ENCODE data around the gene RYR2. TPM values are rescaled to one million over a fixed set of nuclear protein-coding genes. Genes with fewer than 3 reads are reported as not detected.

Gene RYR2
- total and polyA plus RNA-seq, 2 of the 8 experiments (the other 6 are each of a cell fraction or from before 2014, with no cell fraction given), result 1.3 to 4.4 TPM

DNA sequence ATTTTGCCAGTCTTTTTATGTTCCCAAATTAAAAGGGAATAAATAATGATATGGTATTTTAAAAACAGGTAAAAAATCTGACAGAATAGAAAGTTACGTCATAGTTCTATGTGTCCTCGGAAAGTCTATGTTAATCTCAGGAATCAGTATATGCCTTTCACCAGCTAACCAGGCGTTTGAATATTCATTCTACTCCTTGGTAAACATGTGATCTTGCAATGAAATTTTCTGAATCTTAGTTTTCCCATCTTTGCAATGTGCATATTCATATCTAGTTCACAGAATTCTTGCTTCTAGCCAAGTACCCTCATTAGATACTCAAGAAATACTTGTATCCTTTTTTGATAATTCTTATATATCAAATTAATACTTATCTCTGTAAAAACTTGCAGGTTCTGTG, 669.3 kb downstream of the RYR2 start:
- no peak overlapping the region for H3K27ac ChIP-seq (ENCODE audit: low read depth, low read length)
- WGBS, 2 experiments (ENCODE audit: extremely low coverage in 1 of 2, insufficient coverage in 1 of 2, insufficient read length in 1 of 2, insufficient replicate concordance in 2 of 2, low coverage in 1 of 2, low lambda C conversion rate in 2 of 2, missing lambda C conversion rate in 1 of 2), result 92% methylated on average over 3 of the region's 3 CpGs; no CpG with 5 or more reads in 1 of the 2 experiments
- H3K4me2 ChIP-seq (ENCODE audit: insufficient read depth in 1 of 2, low read depth in 2 of 2, low read length in 2 of 2), result no peak overlapping the region
- DNase-seq (ENCODE audit: low read depth in 1 of 2, low spot score in 2 of 2) (no peak), FAIRE-seq (no peak)
- no peak overlapping the region for H2BK15ac ChIP-seq (ENCODE audit: low read length)
- no peaks in the 10 kb centered on the region for H3K27me3 ChIP-seq (replicated peaks in 1 of 4; ENCODE audit: control insufficient read depth in 3 of 4, extremely low read depth in 1 of 4, insufficient read depth in 3 of 4, low read length in 3 of 4)
- H2AFZ ChIP-seq (ENCODE audit: low read length), result no peak overlapping the region
- no peak overlapping the region for H2AK5ac ChIP-seq (ENCODE audit: low read depth, low read length)
- no peak overlapping the region for H4K5ac ChIP-seq (ENCODE audit: insufficient read length, low read depth, low read length)
- no peaks in the 10 kb centered on the region for H3K79me2 ChIP-seq (ENCODE audit: control insufficient read depth in 1 of 2, insufficient read depth in 2 of 2, low read length in 2 of 2)
- H3K36me3 ChIP-seq (ENCODE audit: control insufficient read depth in 2 of 4, insufficient read depth in 4 of 4, low read length in 3 of 4), result no peaks in the 10 kb centered on the region
- no peaks in the 10 kb centered on the region for H4K20me1 ChIP-seq (replicated peaks in 1 of 2; ENCODE audit: control insufficient read depth in 1 of 2, insufficient read depth in 2 of 2, low read length in 2 of 2)
- no peaks in the 10 kb centered on the region for H3K4me1 ChIP-seq (replicated peaks in 1 of 4; ENCODE audit: control insufficient read depth in 3 of 4, insufficient read depth in 4 of 4, low read length in 3 of 4)
- no peak overlapping the region for H2BK120ac ChIP-seq (replicated peaks; ENCODE audit: low read depth, low read length)
- H3K18ac ChIP-seq (ENCODE audit: extremely low read depth, low read length), result no peak overlapping the region
- TF ChIP-seq GTF2F1 (IDR thresholded peaks at IDR 0.05; ENCODE audit: borderline replicate concordance, low read depth, low read length), result no peak
- no peak for TF ChIP-seq JUN (IDR thresholded peaks at IDR 0.05; ENCODE audit: low read depth, low read length)
- TF ChIP-seq EZH2 (IDR thresholded peaks at IDR 0.05; ENCODE audit: low read depth, low read length, severe bottlenecking), result no peak
- TF ChIP-seq CHD1 (IDR thresholded peaks at IDR 0.05; ENCODE audit: low read depth, low read length), result no peak
- no peak for TF ChIP-seq POLR2AphosphoS5 (IDR thresholded peaks at IDR 0.05; ENCODE audit: low read depth, low read length)
- no peak for TF ChIP-seq CBX5 (IDR thresholded peaks at IDR 0.05; ENCODE audit: low read depth, low read length)
- no peak for TF ChIP-seq SUZ12 (IDR thresholded peaks at IDR 0.05; ENCODE audit: low read length)
- no peak for TF ChIP-seq ATF2 (IDR thresholded peaks at IDR 0.05; ENCODE audit: low read length)
- no peak for TF ChIP-seq SRF (IDR thresholded peaks at IDR 0.05; ENCODE audit: low read depth, low read length)
- TF ChIP-seq TAF7 (optimal IDR thresholded peaks at IDR 0.05; ENCODE audit: borderline replicate concordance, low read depth, low read length), result no peak
- no peak for TF ChIP-seq NRF1 (IDR thresholded peaks at IDR 0.05; ENCODE audit: low read depth, low read length)
- no peak for TF ChIP-seq POU5F1 (IDR thresholded peaks at IDR 0.05; ENCODE audit: low read depth, low read length)
- H4K8ac ChIP-seq (ENCODE audit: extremely low read depth, insufficient read depth, low read length), result no peak overlapping the region
- no peak overlapping the region for H4K91ac ChIP-seq (replicated peaks; ENCODE audit: insufficient read length, low read length)
- ChIA-PET CTCF (ENCODE audit: partially characterized antibody) (interaction anchor here (1.8 kb wide), 1 partner anchor 9 kb away, joined by 3 read pairs; no protein-coding TSS in a partner anchor), POLR2A (ENCODE audit: partially characterized antibody) (no interaction called here)
- no peak overlapping the region for H3K9ac ChIP-seq (replicated peaks in 1 of 4; ENCODE audit: extremely low read depth in 1 of 4, low read depth in 3 of 4, low read length in 3 of 4)
- H3K79me1 ChIP-seq (ENCODE audit: low read depth, low read length), result no peaks in the 10 kb centered on the region
- no peak overlapping the region for H3K4ac ChIP-seq (replicated peaks; ENCODE audit: insufficient read length, low read depth, low read length)
- no peaks in the 10 kb centered on the region for H3K23me2 ChIP-seq (ENCODE audit: low read depth, low read length)
- no peak overlapping the region for H2BK12ac ChIP-seq (ENCODE audit: low read depth, low read length)
- no peak overlapping the region for H3K14ac ChIP-seq (ENCODE audit: insufficient read length)
- no peak overlapping the region for H3K56ac ChIP-seq (replicated peaks; ENCODE audit: insufficient read length, low read depth, low read length)
- H3K9me3 ChIP-seq (ENCODE audit: insufficient read depth in 2 of 2, low read depth in 1 of 2, low read length in 1 of 2), result no peaks in the 10 kb centered on the region
- no peak overlapping the region for H2BK20ac ChIP-seq (ENCODE audit: low read length)
- H2BK5ac ChIP-seq (ENCODE audit: low read depth, low read length), result no peak overlapping the region
- no peak overlapping the region for H3K4me3 ChIP-seq (ENCODE audit: extremely low read depth in 1 of 4, insufficient read depth in 2 of 4, low read depth in 3 of 4, low read length in 4 of 4)
- H3K23ac ChIP-seq (ENCODE audit: insufficient read length), result no peak overlapping the region
